GM19438 (cell line): ENCODE results near the gene TMEM63C.

Source experiments
- ATAC-seq: cut with Tn5 transposase; IDR thresholded peaks from one replicate; pipeline ENCODE4 v1.9.1; 2021; ENCODE audit warnings: low read depth; ENCODE audit not compliant: unreplicated experiment

TMEM63C gene

DNA sequence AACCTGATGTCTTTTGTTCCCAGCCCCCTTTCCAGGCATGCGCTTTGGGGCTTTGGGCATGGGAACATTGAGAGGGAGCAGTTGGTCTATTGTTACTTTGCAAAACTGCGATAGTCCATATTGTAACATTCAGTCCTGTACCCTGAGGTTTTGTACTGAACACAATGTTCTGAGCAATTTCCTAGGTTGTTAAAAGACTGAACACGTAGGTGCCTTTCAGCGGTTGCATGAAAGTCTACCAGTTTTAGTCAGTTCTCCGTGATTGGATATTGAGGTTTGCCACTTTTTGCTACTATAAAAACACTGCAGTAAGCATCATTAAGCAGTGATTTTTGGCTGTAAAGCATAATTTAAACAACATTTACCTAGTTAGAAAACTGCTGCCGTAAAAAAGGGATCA, 69.3 kb downstream of the TMEM63C start:
- ATAC-seq, result no peak

DNA sequence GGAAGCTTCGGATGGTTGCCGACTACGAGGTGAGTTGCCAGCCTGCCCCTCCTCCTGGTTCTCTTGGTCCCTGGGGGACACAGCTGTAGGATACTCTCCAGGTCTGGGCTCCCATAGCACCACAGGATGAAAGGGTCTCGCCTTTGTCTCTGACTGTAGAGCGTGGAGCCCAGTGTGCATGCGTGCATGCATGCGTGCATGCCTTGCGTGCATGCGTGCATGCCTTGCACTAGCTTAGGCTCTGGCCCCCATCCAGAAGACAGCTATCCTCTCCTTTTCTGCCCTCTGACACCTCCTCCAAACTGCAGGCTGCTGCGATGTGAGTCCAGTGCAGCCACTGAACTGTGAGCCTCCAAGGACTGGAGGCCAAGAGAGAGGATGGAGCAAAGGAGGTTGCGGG, 70.3 kb downstream of the TMEM63C start:
- ATAC-seq, result no peak

DNA sequence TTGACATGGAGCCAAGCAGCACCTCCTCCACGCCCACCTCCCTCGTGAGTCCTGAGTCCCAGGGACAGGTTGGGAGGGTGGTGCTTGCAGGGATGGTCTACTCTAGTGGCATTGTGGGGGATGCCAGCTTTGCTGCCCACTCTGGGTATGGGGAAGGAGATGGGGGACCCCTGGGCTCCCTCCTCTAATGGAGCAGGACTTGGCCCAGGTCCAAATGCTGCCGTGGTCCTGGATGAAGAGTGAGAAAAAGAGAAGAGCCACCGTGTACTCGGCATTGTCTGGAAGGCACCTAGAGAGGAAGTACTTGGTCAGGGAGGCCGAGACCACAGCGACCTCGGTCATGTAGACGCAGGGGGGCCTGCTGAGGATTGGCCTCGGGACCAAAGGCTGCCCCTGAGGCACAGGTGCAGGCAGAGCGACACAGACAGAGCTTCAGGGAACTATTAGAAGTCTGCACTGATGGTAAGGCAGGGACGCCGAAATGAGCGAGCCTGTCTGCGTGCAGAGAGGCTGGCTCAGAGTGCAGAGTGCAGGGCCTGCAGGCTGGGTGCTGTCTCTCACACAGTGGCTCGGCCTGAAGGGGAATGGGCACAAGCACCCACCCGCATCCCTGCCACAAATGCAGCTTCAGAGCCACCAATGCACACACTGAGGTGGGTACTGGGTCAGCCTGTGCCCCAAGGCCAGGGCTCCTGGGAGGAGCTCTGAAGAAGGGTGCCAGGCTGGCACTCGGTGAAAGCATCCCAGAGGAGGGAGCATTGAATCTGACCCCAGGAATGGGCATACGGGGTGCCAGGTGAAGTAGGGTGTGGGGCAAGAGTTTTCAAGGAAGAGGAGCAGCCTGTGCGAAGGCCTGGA, 72.0 kb downstream of the TMEM63C start:
- no peak for ATAC-seq

DNA sequence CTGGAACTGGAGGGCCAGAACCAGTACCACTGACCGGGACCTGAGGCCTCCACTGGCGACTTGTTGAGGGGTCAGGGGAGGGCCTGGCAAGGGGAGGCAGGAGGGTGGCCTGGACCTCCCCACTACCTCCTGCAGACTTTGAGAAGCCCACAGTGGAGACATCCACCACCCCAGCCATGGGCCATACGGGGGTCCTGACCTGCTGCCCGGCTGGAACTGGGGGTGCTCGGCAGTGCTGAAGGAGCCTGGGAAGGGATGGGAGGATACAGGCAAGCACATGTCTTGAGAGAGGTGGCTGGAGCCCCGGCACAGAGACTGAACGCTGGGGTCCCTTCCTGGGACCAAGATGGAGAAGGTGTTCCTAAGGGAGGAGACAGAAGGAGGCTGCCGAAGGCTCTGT, 75.1 kb downstream of the TMEM63C start:
- no peak for ATAC-seq

DNA sequence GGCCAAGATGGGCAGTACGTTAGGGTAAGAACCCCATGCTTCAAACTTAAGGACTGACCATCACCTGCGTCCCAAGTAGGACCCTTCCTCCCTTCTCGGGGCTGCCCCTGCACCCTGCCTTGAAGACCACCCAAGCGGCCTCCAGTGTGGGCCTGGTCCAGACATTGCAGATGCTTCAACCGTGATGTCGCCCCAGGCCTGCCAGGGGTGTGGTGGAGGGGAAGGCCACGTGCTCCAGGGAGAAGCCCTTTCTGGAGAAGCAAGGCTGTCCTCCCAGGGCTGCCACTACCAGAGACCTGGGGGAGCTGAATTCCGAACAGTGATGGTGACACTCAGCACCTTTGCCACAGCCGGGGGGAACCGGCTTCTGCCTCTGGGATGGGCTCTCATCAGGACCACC, 76.1 kb downstream of the TMEM63C start:
- ATAC-seq, result no peak

DNA sequence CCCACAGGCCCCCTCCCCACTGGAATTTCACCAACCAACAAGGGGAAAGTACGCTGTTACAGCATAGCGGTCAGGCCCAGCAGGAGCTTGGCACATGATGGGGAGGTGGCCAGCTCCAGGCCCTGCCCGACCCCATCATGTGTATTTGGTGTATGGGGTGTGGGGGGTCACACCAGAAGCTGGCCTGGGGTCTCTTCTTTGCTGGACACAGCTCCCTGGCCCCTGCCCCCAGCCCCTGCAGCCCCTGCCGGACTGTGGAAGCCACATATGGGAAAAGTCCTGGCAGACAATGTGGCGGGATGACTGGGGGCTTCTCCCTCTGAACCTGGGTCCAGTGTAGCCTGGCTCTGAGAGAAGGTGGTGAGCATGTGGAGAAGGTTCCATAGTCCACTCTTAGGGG, 77.0 kb downstream of the TMEM63C start:
- ATAC-seq, result no peak

DNA sequence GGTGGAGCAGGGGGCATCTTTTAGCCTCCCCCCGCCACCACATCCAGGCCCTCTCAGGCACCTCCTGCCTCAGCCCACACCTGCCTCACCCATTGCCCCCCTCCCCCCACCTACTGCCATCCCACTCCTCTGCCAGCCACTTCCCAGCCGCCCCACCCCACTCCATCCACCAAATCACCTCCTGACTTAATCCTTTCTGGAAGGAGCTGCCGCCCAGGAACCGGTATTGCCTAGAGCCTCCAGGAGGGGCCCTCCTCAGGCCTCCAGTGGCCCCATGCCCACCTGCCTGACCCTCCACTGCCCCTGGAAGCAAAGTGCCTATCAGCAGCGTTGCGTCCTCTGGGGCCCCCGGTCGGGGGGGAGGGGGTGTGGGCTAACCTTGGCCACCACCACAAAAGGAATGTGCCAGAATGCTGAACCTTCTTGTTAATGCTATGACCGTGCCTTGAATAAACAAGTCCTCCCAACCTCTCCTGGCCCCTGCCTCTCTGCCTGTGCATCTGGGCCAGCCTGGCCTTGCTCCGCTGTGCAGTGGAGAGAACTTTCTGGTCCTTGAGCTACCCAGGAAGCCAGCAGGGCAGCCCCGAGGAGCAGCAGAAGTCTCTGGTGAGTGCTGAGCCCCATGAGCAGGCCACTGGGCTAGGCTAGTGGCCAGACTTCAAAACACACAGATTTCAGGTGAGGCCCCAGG, 77.6 kb downstream of the TMEM63C start:
- ATAC-seq, result no peak

DNA sequence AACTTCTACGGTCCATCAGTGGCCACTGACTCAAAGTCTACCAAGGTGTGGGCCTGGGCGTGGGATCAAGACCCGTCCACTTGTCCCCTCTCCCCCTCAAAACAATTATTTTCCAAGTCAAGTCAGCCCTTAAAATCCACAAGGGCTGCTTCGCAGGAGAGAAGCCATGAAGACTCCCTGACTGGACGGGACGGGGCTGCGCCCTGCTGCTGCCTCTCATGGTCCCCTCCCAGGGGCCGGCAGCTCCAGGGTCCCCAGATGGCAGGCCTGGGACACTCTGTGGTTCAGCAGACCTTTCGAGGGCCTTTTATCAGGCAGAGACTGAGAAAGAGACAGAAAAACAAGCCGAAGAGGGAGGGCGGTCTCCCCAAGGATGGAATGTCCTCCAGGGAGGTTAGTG, 78.6 kb downstream of the TMEM63C start:
- no peak for ATAC-seq

DNA sequence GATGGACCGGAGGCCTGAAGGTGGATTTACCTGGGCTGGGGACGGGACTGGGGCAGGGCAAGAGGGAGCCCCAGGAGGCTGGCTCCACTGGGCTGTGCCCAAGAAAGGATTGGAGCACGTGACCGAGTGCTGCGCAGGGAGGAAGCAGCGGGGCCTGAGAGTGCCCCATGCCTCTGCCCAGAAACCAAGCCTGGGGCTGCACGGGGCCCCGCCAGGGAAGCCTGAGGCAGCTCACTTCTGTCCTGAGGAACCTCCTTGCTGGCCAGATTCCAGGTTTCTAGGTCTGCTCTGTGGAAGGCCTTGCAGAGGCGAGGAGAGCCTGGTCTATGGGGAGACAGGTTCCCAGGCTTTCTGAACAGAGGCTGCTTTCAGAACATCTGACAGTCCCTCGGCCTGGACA, 79.0 kb downstream of the TMEM63C start:
- no peak for ATAC-seq

DNA sequence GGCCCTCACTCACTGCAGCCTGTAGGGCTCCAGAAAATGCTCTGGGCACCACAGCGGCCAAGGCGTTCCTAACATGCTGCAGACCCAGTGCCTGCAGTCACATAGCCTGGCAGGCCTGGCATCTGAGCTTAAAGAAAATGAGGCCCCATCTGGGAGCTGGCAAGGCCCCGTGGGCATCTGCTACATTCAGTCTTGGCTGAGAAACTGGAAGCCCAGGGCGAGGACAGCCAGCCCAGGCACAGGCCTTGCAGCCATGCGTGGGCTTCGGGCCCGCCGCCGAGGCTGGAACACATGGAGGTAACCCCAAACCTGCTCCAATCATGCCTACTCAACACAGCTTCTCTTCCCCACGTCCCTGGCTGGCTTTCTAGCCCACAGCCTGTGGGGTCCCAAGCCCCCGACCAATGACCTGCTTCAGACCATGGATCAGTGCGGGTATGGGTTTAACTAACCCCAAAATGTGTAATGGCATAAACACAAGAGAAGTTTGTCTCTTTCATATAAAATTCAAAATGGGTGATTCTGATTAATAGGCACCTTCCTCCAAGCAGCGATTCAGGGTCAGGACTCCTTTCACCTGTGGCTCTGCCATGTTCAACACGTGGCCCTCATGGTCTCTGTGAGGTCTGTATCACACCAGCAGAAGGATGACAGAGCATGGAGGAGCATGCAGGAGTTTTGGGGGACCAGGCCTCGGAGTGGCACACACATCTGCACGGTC, 83.0 kb downstream of the TMEM63C start:
- no peak for ATAC-seq

DNA sequence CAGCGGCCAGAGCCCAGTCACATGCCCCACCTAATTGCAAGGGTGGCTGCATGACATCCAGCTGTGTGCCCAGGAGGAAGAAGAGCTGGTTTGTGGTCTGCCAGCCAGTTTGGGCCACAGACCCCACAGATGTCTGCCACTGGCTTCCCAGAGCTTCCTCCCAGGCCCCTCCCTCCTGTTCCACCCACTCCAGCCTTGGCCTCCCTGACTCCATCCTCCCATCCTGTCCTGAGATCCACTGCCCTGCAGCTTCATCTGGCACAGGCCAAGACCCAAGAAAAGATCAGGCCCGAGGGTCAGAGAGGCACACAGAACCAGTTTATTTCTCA, 83.6 kb downstream of the TMEM63C start:
- ATAC-seq, result no peak

DNA sequence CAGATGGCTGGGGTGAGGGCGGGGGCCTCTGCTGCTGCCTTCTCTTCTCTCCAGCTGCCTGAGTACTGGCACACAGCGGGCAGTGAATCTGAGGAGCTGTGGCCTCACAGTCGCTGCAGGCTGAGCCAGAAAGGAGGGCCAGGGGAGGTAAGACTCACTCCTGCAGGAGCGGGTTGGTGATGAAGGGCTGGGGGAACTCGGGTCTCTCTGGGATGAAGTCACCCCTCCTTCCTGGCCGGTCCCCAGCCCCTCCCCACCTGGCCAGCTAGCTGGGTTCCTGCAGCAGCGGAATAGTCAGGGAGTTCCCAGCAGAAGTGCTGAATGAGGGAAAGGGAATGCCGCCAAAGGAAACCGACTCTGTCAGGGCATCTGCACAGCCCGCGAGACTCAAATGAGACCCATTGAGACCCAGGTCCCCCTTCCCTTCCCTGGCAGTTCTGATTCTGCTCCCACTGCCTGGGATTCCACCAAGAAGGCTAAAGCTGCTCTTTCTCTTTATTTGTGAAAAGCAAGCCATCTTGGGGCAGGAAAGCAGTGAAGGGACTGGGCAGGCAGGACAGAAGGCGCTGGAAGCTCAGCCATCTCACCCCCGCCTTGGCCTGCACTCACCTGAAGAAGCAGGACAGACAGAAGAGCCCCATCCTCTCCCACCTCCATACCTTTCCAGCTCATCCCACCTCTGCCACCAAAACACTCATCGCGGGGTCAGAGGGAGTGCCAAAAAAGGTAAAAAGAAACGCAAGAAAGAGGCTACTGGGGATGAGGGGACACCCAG, 84.2 kb downstream of the TMEM63C start:
- no peak for ATAC-seq

DNA sequence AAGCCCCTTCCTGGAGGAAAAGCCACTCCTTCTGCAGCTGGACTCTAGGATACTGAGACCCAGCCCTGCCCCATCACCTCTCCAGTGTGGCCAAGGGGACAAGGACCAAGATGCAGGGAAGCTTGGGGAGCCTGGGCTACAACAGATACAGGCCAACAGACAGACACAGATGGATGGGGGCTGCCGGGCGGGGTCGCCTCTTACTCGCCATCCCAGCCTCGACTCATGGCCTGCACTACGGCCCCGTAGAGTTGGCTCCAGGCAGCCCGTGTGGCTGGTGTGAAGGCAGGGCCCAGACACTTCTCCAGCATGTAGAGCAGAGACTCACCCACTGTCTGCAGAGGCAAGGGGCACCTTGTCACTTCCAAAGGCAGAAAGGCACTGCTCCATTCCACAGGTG, 84.7 kb downstream of the TMEM63C start:
- ATAC-seq, result no peak

DNA sequence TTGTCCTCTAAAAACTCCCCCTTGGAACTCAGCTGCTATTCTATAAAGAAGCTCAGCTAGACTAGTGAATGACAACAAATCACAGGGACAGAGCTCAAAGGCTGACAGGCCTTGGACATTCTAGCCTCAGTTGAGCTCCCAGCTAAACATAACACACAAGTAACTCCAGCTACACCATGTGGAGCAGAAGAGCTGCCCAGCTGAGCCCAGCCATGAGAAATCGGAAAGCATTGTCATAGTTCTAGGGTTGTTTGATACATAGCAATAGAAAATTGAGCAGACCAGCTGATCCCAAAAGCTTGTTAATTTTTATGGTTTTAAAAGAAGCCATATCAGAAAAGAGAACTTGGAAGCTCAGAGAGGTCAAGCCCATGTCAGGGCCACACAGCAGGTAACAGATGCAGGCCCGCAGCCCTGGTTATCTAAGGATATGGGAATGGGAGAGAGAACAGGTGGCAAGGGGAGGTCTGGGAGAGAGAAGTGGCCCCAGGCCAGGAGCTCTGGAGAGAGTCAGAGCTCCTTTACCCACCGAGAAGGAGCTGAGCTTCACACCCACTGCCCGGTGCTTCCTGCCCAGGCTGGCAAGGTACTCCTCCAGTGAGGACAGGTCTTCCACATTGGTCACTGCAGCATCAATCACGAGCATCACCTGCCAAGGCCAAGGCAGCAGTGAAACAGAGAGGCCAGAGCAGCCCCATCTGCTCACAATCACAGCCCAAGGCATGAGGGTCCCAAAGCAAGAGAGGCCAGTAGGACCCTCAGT, 86.5 kb downstream of the TMEM63C start:
- no peak for ATAC-seq

DNA sequence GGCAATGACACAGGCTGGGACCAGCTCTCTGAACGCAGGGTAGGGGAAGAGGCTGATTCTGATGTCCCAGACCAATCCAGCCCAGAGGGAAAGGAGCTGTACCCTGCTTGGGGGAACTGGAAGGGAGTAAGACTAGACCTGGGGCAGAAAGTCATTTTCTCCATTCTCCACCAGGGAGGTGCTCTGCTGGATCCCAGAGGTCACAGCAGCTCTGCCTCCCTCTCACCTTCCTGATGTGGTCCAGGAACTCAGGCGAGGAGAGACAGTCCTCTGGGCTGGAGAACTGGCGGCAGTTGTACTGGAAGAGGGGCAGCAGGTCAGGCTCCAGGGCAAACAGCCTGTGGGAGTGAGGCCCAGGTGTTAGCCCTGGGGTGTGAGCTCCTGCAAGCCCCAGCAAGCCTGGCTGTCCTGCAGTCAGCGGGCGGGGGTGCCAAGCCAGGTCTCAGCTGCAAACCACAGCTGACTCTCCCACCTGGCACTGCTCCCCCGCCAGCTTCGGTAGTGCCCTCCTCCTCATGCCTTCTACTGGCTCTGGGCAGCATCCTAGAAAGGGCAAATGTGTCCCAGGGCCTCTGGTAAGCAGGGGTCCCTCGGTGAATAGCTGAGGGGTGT, 87.5 kb downstream of the TMEM63C start:
- ATAC-seq, result no peak

DNA sequence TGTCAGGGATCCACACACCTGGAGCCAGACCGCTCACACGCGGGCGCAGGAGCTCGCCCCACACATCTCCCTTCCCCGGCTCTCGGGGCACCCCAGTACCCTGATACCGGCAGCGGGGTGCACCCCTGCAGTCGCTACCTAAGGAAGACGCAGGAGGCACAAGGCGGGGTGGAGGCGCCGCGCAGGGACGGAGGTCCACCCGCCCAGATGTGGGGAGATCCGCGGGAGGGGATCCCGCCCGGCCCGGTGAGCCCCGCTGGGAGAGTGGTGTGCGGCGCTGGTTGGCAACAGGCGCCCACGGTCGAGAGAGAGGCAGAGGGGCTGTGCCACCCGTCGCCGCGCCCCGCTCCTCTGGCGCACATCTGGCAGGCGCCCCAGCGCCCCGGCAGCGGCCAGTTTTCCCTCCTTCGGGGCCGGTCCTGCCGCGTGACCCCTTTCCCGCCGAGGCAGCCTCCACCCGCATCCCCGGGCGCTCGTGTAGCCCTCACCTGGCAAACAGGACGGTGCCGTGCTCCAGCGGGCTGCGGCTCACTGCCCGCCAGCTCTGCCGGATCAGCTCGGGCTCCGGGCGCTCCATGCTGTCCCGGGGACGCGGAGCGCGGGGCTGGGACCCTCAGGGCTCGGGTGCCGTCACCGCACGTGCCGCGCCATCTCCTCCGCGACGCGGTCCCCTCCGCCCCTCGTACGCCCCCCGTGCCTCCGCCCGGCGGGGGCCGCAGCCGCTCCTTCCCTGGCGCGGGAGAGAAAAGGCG, 88.9 kb downstream of the TMEM63C start:
- no peak for ATAC-seq

DNA sequence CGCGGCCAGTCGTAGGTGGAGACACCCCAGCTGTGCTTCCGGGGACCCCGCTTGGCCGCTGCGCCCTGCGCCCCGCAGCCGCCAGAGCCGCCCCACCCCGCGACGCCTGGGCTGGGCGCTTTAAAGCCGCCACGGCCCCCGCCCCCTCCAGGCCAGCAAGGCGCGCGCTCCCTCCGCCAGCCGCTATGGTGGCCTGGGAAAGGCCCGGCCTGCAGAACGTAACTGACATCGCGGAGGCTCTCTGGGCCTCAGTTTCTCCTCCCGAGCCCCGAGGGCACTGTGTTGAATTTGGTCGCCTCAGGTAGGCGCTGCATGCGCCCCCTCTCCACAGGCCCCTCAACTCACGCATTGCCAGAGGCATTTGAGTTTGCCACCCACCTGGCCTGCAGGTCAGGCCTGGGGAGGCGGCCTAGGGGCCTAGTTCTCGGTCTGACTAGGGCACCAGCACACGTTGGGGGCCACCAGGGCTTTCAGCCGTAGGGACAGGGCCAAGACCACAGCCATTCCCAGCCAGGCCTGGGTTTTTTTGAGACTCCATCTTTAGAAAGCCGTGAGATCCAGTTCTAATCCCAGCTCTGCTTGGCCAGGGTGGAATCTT, 89.6 kb downstream of the TMEM63C start, which contains the start of gene NGB:
NGB (minus strand) TSS at position 94 of the 598 bp plus-strand sequence. CDS start 269 bp downstream, outside the sequence.
- no peak for ATAC-seq

DNA sequence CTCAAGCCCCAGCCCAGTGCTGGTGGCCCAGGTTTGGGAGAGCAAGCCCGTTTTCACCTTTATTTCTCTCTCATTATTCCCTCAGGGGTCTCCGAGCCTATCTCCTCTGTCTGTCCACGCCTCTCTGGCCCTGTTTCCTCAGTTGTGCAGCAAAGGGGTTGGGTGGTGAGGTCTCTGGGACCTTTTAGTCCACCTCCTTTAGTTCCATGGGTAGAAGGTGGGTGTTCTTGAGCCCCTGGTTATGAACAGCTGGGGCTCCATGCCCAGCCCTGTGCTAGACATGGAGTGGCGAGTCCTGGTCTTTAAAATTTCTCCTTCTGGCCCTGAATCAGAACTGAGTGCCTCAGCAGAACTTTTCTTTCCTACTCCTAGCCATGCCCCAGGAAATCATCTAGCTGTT, 90.7 kb downstream of the TMEM63C start:
- ATAC-seq, result no peak

DNA sequence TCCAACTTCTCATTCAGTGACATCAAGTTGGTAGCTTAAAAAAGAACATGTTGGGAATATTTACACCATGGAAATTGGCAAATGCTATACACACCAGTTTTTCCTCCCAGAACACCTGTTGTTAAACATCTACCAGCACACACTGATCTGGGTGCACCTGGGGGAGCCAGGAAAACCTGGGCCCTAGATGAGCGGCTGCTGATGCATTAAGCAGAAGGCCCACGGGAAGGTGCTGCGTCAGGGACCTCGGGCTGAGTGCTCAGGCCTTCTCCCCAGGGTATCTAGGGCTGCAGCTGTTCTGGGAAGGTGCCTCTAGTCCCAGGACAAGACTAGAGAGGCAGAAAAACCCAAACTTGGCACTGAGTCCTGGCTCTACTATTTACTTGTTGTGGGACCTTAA, 92.2 kb downstream of the TMEM63C start:
- ATAC-seq, result no peak
